H54 (cell line): ENCODE data around the gene CLCNKB.
"Not testable (repeated sequence)": the region's sequence is repeated elsewhere in the genome, so short reads cannot be mapped to it uniquely, and the experiment has no call there.

Source experiments
- DNase-seq: peaks from one replicate; pipeline ENCODE4 v3.0.0; 2011; ENCODE audit warnings: low spot score, mixed read lengths; ENCODE audit not compliant: insufficient read length
- FAIRE-seq: peaks from 3 replicates; lab custom pipeline; 2011; peaks lifted over from hg19 to GRCh38; lab: Jason Lieb, UNC
- POLR2A ChIP-seq: IDR thresholded peaks from 2 replicates; pipeline ENCODE4 v1.6.1; 2011; ENCODE audit warnings: low read depth, mild to moderate bottlenecking, low read length

The CLCNKB gene

DNA sequence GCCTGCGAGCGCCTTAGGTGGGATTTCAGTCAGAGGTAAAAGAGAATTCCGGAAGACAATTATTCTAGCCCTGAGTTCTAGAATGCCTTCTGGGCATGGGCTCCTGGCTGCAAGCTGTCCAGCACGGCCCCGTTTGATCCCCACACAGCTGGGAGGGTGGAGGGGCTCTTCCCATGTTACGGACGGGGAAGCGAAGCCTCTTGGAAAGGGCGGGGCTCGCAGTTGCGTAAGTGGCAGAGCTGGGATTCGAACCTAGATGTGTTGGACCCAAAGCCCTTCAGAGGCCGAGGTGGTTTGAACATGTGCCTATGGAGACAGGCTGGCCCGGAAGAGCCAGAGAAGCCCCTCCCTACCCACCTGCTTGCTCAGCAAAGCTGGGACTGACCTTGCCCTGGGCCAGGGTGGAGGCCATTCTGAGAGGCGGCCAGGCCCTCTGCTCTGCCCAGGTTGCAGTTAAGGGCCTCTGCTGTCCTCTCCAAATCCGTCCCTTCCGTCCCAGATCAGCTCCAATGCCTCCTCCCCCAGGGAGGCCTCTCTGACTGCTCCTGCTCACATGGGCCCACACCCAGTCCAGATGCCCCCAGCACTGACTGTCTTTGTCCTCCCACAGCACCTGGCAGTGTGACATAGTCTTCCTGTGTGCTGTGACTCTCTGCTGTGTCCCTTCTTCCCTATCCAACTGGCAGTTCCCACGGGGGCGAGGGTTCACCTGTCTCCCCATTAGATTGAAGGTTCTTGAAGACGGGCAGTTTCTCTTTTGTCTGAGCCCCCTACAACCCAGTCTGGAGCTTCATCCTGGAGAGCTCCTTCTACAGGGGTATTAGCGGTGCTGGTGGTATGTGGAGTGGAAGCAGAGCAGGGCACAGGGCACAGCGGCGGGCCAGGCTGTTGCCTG, 24.6 kb upstream of the CLCNKB start:
- DNase-seq, result no peak
- no peak for FAIRE-seq
- no peak for TF ChIP-seq POLR2A

DNA sequence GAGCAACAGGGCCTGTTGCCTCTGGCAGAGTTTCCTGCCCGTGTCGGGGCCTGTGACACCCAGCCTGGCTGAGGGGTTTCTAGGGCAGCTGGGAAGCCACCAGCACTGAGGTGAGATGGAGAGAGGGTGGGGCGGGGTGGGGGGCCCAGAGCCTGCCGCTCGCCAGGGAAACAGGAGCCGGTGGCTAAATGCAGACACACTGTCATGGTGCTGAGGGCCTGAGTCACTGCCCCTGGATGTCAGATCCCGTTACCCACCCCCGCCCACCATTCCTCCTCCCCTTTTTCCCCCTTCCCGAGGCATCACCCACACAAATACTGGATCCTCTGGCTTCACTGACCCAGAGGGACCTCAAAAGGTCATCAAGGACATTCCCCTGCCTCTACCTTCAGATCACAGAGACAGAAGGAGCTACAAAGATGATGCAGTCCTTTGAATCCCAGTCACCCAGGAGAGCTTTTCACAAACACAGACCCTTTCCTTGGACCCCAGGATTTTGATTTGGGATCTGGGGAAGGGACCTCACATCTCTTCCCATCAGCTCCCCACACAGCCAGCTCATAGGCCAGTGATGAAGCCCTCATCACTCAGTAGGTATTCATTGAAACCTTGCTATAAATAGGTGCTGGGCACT, 23.8 kb upstream of the CLCNKB start:
- no peak for DNase-seq
- no peak for FAIRE-seq
- TF ChIP-seq POLR2A, result no peak

- TF ChIP-seq POLR2A, result no peak
- FAIRE-seq (no peak), DNase-seq (no peak)
These were observed 23.3 kb upstream of the CLCNKB start for GRCh38 chr1:16020325-16020724.

GRCh38 chr1:16020878-16021277, 22.7 kb upstream of the CLCNKB start:
- FAIRE-seq, DNase-seq: not testable (repeated sequence)

GRCh38 chr1:16021681-16022080, 21.9 kb upstream of the CLCNKB start, which contains the start of gene CLCNKA:
Gene CLCNKA, plus strand, starts transcription at chr1:16022036. Its CDS starts 584 bp downstream, at chr1:16022620.
- TF ChIP-seq POLR2A, result no peak
- DNase-seq, result no peak
- FAIRE-seq, result no peak

GRCh38 chr1:16022393-16022792, 21.2 kb upstream of the CLCNKB start:
- DNase-seq (no peak), FAIRE-seq (no peak)
- TF ChIP-seq POLR2A, result no peak

- TF ChIP-seq POLR2A, result no peak
- FAIRE-seq (no peak), DNase-seq (no peak)
These were observed 20.4 kb upstream of the CLCNKB start for GRCh38 chr1:16023050-16023653.

- DNase-seq, FAIRE-seq: not testable (repeated sequence)
These were observed 17.3 kb upstream of the CLCNKB start for GRCh38 chr1:16026302-16026701.

DNA sequence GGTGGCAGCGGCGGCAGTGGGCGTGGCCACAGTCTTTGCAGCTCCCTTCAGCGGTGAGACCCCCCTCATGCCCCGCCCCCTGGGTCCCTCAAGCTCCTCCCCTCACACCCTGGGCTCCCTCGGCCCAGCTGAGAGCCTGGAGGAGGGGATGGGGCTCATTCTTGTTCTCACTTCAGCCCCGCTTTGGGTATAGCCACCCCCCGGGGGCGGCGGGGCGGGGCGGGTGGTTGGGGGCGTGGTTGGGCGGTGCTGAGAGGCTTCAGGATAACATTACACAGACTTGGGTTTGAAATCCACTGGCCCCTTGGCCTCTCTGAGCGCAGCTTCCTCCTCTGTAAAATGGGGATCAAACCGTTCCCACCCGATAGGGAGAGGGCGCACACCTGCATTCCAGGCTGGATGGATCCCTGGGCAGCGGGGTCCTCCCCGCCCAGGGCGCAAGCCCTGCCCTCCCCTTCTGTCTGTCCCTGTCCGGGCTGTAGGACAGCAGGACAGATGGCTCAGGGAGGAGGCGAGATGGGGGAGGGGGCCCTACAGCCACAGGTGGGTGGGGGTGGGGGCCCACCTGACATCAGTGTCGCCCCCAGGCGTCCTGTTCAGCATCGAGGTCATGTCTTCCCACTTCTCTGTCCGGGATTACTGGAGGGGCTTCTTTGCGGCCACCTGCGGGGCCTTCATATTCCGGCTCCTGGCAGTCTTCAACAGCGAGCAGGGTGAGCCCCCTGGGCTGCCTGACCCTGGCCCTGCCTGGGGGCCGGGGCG, 16.7 kb upstream of the CLCNKB start:
- TF ChIP-seq POLR2A, result no peak
- DNase-seq (no peak), FAIRE-seq (no peak)

DNA sequence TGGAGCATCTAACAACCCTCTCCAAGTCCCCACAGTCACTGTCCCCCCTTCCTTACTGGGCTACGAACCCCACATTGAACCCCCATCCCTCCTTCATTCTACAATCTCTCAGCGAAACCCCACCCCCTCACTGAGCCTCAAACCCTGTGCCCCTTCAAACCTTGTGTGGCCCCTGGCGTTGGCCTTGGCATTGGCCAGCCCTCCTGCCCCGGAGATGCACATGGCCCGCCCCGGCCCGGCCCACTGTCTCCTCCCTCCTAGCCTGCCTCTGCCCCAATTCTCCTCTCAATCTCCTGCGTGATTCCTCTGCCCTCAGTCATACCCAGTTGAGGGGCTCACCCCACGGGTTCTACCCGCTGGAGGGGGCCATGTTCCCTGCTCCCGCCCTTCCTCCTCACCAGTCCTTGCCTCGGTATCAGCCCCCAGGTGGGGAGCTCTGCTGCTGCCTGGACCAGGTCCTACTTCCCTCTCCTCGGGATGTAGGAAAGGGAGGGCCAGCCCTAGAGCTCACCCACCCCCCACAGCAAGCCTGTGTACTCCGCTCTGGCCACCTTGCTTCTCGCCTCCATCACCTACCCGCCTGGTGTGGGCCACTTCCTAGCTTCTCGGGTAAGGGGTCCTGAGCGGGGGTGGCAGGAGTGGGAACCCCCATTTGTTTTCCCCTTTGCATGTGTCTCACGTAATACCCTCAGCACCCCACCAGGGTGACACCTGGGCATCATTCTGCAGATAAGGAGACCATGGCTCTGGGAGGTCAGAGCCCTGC, 15.2 kb upstream of the CLCNKB start:
- no peak for DNase-seq
- no peak for TF ChIP-seq POLR2A
- no peak for FAIRE-seq

GRCh38 chr1:16029003-16029268, 14.6 kb upstream of the CLCNKB start:
- FAIRE-seq, DNase-seq: not testable (repeated sequence)

DNA sequence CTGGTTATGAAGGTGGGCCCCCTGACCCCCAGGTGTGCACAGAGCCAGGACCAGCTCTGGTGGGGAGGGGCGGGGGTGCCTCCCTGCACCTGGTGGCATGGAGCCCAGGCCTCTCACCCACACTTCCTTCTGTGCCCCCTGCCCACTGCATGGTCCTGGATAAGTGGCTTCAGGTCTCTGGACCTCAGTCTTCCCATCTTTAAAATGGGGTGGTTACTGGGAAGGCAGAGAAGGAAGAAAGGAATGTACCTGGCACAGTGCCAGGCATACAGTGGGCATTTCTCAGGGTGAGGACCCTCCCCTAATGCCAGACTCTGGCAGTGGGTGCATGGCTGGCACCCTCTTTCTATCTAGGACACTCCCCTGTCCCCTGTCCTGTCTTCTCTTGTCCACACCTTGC, 14.3 kb upstream of the CLCNKB start:
- DNase-seq (no peak), FAIRE-seq (no peak)
- TF ChIP-seq POLR2A, result no peak

GRCh38 chr1:16031551-16031950, 12.0 kb upstream of the CLCNKB start:
- TF ChIP-seq POLR2A, result no peak
- FAIRE-seq (no peak), DNase-seq (no peak)
